GM18873 (cell line): ENCODE results near the gene ACY1.
A peak's percentile ranks its signal among the peaks of the same experiment; 100 is the strongest.
"Not testable (repeated sequence)": the region's sequence is repeated elsewhere in the genome, so short reads cannot be mapped to it uniquely, and the experiment has no call there.

Experiments
- ATAC-seq: cut with Tn5 transposase; IDR thresholded peaks from one replicate; pipeline ENCODE4 v1.9.1; 2021; ENCODE audit warnings: mild to moderate bottlenecking, moderate library complexity, moderate number of reproducible peaks; ENCODE audit not compliant: unreplicated experiment, low FRiP score

Gene ACY1

DNA sequence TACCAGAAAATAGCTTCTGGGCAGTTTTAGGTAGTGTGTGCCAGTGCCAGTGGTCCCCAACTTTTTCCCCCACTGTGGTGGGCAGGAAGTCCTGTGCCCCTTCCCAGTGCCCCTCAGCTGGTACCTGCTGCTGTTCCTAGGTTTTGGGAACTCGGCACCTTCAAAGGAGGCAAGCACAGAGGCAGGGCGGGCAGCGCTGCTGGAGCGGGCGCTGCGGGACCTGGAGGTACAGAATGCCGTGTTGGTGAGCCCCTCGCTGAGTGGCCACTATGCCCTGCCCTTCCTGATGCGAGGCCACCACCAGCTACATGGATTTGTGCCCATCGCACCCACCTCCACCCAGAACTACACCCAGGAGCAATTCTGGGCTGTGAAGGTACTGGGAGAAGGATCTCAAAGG is 3.1 kb upstream of the ACY1 start:
- no peak for ATAC-seq

DNA sequence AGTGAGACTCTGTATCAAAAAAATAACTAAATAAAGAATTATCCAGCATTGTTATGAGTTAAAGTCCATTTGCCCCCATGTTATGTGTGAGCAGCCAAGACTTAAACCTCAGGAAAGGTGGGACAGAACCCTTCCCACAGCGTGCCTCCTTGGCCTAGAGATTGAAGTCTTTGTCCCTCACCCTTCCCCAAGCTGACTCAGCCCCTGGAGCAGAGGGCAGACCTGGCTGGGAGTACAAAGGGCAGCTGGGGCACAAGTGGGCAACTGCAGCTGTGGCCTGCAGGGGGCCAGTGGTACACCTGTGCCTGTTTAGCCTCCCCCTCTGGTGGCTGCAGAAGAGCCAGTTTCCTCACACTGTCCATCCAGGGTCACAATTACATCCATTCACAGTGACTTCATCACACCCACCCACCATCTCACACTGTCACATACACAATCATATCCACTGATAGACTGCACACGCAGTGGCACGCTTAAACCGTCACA is 940 bp upstream of the ACY1 start:
- peak; percentile 35 for ATAC-seq

DNA sequence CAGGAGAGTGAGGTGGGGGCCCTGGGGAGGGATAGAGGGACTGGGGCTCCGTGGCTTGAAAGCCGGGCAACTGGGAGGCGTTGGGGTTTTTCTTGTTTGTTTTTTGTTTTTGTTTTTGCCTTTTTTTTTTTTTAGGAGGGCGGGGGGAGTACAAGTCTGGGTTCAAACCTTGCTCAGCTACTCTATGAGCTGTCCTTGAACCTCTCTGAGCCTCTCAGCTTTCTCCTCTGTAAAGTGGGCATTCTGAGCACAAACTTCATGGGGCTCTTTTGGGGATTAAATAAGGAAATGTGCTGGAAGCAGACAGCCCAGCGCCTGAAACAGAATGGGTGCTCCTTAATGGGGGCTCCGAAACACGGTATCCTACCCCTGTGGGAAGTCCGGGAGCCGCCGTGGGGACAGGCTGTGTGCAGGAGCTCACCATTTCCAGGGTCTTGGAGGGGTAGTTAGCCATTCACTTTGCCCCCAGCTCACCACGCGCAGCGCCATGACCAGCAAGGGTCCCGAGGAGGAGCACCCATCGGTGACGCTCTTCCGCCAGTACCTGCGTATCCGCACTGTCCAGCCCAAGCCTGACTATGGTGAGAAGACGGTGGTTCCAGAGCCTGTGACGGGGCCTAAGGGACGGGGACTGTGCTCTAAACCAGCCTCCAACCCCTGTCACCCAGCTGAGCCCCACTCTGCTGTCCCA is 388 bp downstream of the ACY1 start:
- ATAC-seq = no peak

DNA sequence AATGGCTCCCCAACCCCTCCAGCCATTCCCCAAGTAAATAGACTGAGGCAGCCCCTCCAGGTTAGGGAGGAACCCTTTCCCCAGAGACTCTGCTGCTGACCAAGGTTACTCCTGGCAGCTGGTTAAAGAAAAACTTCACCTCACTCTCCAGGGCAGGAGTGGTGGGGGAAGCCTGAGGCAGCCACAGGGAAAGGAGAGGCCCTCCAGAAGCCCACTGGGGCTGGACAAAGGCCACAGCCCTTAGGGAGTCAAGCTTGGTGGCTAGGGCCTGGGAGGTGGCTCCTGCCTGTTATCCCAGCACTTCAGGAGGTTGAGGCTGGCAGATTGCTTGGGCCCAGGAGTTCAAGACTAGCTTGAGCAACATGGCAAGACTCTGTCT is 923 bp downstream of the ACY1 start:
- no peak for ATAC-seq

DNA sequence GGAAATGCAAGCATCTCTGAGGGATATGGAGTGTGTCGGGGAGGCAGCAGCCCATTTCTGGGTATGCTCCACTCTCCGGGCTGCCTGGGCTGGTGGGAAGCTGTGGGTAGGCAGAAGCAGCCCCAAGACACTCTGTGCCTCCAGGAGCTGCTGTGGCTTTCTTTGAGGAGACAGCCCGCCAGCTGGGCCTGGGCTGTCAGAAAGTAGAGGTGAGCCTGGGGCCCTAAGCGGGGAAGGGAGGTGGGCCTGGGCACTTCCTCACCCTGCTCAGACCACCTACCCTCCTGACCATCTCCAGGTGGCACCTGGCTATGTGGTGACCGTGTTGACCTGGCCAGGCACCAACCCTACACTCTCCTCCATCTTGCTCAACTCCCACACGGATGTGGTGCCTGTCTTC is 1.7 kb downstream of the ACY1 start:
- no peak for ATAC-seq

- ATAC-seq = no peak
These were observed 2.9 kb downstream of the ACY1 start for GRCh38 chr3:51986010-51986947.

DNA sequence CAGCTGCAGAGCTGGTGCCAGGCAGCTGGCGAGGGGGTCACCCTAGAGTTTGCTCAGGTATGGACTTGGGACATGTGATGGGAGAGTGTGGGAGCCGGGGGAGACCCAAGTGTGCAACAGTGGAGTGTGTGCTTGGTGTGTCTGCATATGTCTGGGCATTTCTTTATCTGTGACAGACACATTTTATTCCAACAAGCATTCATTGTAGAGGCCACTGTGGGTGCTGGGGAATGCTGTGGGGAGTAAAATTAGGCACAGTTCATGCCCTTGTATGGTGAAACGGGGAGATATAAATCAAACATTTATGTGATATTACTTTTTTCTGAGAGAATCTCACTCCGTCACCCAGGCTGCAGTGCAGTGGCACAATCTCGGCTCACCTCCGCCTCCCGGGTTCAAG is 4.2 kb downstream of the ACY1 start:
- no peak for ATAC-seq

- no peak for ATAC-seq
These were observed 5.2 kb downstream of the ACY1 start for GRCh38 chr3:51988286-51989146.

- ATAC-seq = not testable (repeated sequence)
These were observed 7.2 kb downstream of the ACY1 start for GRCh38 chr3:51990501-51990971.

DNA sequence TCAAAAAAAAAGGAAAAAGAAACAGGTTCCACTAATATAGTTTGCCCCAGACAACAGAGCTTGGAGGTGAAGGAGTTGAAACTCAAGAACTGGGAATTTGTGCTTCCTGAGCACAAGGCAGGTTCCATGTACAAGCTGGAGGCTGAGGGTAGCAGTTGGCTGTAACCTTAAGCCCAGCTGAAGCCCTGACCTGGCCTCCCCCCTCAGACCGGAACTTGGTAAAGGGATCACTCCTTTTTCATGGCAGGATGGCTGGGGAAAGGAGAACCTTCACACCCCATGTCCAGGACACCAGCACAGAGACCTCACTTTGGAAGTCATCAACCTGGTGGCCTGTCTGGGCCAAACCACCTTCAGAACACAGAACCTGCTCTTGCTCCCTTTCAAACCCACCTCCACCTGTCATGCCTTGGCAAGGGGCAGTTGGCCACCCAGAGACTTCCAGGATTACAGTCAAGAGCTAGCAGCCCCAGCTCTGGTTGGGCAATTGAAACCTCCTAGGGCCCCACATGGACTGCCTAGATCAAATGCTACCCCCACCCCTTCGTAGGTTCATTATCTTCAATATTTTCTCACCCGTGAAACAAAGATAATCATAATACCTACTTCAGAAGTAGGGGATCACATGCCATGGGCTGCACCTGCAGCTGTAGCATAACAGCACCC is 8.8 kb downstream of the ACY1 start:
- ATAC-seq = no peak

GRCh38 chr3:51993657-51994056 is 10.3 kb downstream of the ACY1 start:
- ATAC-seq = not testable (repeated sequence)

- no peak for ATAC-seq
These were observed 11.2 kb downstream of the ACY1 start for GRCh38 chr3:51994530-51994929.

- ATAC-seq = peak; percentile 80
These were observed 12.2 kb downstream of the ACY1 start, which contains the start of gene RPL29 for GRCh38 chr3:51995346-51996163. Gene RPL29, minus strand, starts transcription at chr3:51995895. Its CDS starts 434 bp downstream, at chr3:51995461.

GRCh38 chr3:51997172-51997571 is 13.8 kb downstream of the ACY1 start:
- ATAC-seq = no peak

GRCh38 chr3:51997935-51998596 is 14.7 kb downstream of the ACY1 start:
- no peak for ATAC-seq

- no peak for ATAC-seq
These were observed 15.4 kb downstream of the ACY1 start for GRCh38 chr3:51998774-51999173.

DNA sequence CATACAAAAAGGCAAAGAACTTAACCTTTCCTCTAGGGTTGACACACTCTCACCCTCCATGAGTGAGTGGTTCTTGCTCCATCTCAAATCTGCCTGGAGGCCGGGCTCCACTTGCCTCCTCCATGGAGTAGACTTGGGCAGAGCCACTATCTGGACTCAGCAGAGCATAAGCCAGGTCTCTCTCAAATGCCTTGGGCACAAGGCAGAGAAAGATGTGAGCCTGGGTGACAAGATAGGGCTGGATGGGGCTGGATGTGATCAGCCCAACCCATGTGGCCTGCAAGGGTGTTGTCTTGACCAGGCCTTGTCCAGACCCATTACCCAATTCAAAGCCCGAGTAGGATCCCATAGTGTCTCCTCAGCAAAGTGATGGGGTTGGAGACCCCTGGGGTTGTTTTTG is 16.5 kb downstream of the ACY1 start:
- no peak for ATAC-seq

DNA sequence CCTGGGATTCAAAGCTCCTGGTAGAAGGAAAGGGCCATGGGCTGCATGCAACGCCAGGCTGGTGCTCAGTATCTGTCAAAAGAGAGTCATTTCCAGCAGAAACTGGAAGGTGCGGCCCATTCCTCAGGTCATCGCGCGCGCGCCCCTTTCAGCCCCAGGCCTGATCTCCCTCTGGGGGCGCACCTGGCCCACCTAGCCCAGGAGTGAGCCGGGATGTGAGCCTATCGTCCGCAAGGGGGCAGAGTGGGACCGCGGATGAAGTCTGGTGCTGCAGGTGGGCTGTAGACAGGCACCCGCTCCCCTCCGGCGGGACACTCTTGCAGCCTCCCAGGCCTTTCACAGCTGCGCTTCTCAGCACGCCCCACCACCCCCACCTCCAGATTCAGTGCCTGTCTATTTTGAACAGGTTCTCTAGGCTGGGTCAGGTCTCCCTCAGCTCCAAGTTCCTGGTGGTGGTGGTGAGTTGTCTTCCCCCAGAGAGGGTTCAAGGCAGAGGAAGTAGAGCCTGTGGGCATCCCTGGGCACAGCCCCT is 18.2 kb downstream of the ACY1 start:
- ATAC-seq = no peak
